ENCODE results near the gene CHORDC1.
A peak's percentile ranks its signal among the peaks of the same experiment; 100 is the strongest.
"Not testable (repeated sequence)": the region's sequence is repeated elsewhere in the genome, so short reads cannot be mapped to it uniquely, and the experiment has no call there.

The CHORDC1 gene

GRCh38 chr11:90222459-90223247 lies at the start of gene CHORDC1:
Gene CHORDC1 (minus strand): TSS chr11:90223049. CDS start chr11:90222954, 95 bp downstream.
- peak; percentile 93 for DNase-seq (ENCODE audit: low spot score)

GRCh38 chr11:90257158-90257525 lies 34.3 kb upstream of the CHORDC1 start:
- DNase-seq (ENCODE audit: low spot score): no peak

GRCh38 chr11:90256404-90257157 lies 33.7 kb upstream of the CHORDC1 start:
- no peak for DNase-seq (ENCODE audit: low spot score)

GRCh38 chr11:90254065-90254464 lies 31.2 kb upstream of the CHORDC1 start:
- DNase-seq (ENCODE audit: low spot score): no peak

- no peak for DNase-seq (ENCODE audit: low spot score)
Observed at GRCh38 chr11:90252053-90252452, 29.2 kb upstream of the CHORDC1 start.

GRCh38 chr11:90251599-90251998 lies 28.8 kb upstream of the CHORDC1 start:
- no peak for DNase-seq (ENCODE audit: low spot score)

GRCh38 chr11:90250970-90251369 lies 28.1 kb upstream of the CHORDC1 start:
- DNase-seq (ENCODE audit: low spot score): no peak

- no peak for DNase-seq (ENCODE audit: low spot score)
Observed at GRCh38 chr11:90246468-90246867, 23.6 kb upstream of the CHORDC1 start.

- no peak for DNase-seq (ENCODE audit: low spot score)
Observed at GRCh38 chr11:90243534-90243933, 20.7 kb upstream of the CHORDC1 start.

GRCh38 chr11:90242894-90243416 lies 20.1 kb upstream of the CHORDC1 start:
- DNase-seq (ENCODE audit: low spot score): no peak

DNA sequence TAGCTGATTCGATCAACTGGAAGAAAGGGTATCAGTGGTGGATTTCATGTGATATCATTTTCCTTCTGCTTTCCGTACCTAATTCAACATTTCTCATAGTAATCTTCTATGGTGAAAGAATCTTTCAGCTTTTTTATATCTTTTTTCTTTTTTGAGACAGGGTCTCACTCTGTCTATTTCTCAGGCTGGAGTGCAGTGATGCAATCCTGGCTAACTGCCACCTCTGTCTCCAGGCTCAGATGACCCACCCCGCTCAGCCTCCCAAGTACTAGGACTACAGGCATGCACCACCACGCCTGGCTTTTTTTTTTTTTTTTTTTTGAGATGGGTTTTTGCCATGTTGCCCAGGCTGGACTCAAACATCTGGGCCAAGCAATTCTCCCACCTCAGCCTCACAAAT lies 18.6 kb upstream of the CHORDC1 start:
- no peak for DNase-seq (ENCODE audit: low spot score)

GRCh38 chr11:90239967-90240636 lies 17.3 kb upstream of the CHORDC1 start:
- not testable (repeated sequence) for DNase-seq (ENCODE audit: low spot score)

DNA sequence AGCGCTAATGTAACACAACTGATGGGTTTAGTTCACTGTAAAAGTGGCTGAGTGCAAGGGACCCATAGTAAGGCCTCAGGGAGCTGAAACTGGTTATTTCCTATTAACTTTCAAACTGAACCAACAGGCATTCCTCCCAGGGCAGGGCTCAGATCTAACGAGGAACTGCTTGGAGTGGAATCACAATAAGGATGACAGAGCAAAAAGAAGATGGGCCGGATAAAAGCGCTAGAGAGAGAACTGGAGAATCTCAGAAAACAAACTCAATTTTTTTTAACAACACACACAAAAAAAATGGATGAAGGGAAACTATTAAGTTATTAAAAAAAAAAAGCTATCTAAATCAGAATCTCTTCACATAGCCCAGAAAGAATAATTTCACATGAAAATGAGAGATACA lies 14.2 kb upstream of the CHORDC1 start:
- no peak for DNase-seq (ENCODE audit: low spot score)

DNA sequence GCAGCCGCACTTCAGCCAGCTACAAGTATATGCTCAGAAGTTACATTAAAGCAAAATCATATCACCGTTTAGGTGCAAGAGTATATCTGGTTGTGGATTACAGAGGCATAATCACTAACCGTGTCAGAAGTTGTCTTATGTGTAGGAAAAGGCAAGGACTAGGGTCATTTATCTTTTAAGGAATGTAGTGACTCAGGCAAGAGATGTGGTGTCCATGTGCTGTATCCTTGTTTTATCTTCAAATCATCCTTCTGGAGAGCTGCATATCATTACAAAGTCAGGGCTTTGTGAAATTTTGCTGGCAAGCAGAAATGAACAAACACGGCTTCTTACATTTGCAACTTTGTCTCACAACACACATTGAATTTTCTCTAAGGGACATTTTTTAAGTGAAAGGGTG lies 12.7 kb upstream of the CHORDC1 start:
- no peak for DNase-seq (ENCODE audit: low spot score)

GRCh38 chr11:90234977-90235376 lies 12.1 kb upstream of the CHORDC1 start:
- DNase-seq (ENCODE audit: low spot score): no peak

DNA sequence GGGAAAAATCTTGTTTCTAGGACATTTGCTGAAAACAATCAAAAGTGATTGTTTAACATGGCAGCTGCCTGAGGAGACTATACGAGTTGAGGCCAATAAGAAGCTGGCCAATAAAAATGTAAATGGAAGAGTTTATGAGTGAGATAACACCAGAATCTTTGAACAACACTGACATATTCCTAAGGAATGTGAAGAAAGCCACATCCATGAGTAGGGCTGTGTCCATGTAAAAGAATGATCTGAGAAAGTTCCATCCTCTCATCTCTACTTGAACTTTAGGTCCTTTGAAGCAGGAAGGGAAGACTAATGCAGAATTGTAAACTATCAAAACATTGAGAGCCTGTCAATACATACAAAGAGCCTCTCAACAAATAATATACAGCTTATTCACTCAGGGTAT lies 6.9 kb upstream of the CHORDC1 start:
- no peak for DNase-seq (ENCODE audit: low spot score)

DNA sequence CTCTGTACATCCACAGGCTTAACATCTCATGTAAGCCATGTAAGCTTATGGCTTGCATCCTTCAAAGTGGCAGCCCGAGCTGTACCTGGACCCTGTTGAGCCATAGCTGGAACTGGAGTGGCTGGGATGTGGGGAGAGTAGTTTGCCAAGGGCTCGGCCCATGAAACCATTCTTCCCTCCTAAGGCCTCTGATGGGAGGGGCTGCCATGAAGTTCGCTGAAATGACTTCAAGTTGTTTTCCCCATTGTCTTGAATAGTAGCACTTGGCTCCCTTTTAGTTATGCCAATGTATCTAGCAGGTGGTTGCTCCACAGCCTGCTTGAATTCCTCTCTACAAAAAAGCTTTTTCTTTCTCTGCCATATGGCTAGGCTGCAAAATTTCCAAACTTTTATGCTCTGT lies 5.2 kb upstream of the CHORDC1 start:
- DNase-seq (ENCODE audit: low spot score): no peak

DNA sequence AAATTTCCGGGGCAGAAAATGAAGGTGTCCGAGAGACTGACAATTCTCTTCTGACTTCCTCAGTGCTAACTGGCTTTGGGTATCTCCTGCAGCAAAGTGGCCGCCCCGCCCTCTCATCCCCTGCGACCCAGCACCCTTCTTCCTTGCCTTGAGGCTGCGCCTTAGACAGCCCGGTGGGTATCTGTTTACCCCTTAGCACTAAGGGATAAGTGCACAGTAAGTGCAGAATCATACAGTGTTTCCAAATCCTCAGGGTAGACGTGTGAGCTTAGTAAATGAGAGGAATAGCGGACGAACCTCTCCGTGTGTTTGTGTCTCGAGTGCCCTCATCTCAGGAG lies 368 bp upstream of the CHORDC1 start:
- DNase-seq (ENCODE audit: low spot score): no peak

DNA sequence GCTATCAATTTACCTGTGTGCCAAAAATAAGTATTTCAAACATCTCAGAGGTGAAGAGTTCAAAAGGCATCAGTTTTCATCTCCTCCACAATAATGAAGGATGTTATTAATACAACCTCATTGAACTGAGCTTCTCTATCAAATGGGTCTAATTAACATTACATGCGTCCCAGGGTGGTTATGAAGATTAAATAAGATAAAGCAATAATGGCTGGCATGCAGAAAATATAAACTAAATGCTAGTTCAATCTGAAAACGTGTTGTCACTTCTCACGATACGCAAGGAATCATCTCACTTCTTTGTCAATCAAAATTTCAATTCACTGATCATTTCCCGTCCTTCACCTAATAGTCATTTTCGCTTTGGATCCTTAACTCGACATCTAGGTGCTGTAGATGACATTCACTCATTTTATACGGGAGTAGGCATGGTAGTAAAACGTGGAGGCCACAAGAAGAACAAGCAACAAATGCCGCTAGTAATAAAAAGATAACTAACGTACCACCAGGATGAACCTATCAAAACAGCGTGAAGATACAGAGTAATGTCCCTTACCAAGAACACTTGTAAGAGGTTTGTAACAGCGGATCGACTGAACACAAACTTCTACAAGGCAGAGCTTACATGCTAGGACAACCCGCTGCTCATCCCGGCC lies 918 bp downstream of the CHORDC1 start:
- no peak for DNase-seq (ENCODE audit: low spot score)

- no peak for DNase-seq (ENCODE audit: low spot score)
Observed at GRCh38 chr11:90220391-90220790, 2.5 kb downstream of the CHORDC1 start.

- no peak for DNase-seq (ENCODE audit: low spot score)
Observed at GRCh38 chr11:90219438-90219837, 3.4 kb downstream of the CHORDC1 start.

DNA sequence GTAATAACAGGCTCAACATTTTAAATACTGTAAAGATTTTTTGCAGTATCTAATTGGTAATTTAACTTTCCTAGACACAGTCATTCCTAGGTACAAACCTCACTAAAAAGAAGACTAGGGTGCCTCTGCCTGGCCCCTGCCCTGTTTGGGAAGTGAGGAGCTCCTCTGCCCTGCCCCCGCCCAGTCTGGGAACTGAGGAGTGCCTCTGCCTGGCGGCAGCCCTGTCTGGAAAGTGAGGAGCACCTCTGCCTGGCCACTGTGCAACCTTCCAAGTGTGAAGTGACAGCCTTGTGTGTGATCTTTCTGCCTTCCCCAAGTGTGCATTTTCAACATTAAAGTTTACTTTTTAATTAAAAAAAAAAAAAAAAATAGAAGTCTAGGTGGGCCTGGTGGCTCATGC lies 4.2 kb downstream of the CHORDC1 start:
- DNase-seq (ENCODE audit: low spot score): no peak

Measured in left forelimb (tissue), 1 donor.